Pancreas (tissue), 10 donors: ENCODE results near the gene OR8K5. TPM values are rescaled to one million over a fixed set of nuclear protein-coding genes. Genes with fewer than 3 reads are reported as not detected.
"Not testable (repeated sequence)": the region's sequence is repeated elsewhere in the genome, so short reads cannot be mapped to it uniquely, and the experiment has no call there.

Experiments
- ATAC-seq, 4 donors: fragments of 200-7000 bp; cut with Tn5 transposase; one replicate each; pipeline versions ENCODE4 v1.8.0 to v1.9.1; 2020; ENCODE audit warnings: mild to moderate bottlenecking in 4 of 4, moderate library complexity in 4 of 4
- DNase-seq, 6 donors: peaks; one replicate each; pipeline ENCODE4 v3.0.0-alpha.2; 2020
- FAIRE-seq: peaks from 2 replicates; lab custom pipeline; 2012; peaks lifted over from hg19 to GRCh38; lab: Jason Lieb, UNC
- H3K27ac ChIP-seq, 4 donors: fragments of 200-600 bp; sonication (generic); 1 replicate in 3 of 4; 2 replicates in 1 of 4; pipeline versions ENCODE4 v1.5.0 to v1.8.0; 2020
- H3K27me3 ChIP-seq, 4 donors: fragments of 200-600 bp; one replicate each; pipeline ENCODE4 v1.8.0; 2021
- H3K36me3 ChIP-seq, 3 donors: fragments of 200-600 bp; sonication (generic) in 1 of 3; one replicate each; pipeline versions ENCODE4 v1.5.0 to v1.8.0; 2020 to 2021
- H3K4me1 ChIP-seq, 3 donors: fragments of 200-600 bp; one replicate each; pipeline ENCODE4 v1.8.0; 2021
- H3K4me3 ChIP-seq, 4 donors: fragments of 200-600 bp; sonication (generic) in 2 of 4; one replicate each; pipeline versions ENCODE4 v1.5.0 to v1.8.0; 2020 to 2021
- H3K9me3 ChIP-seq, 4 donors: fragments of 200-600 bp; one replicate each; pipeline ENCODE4 v1.8.0; 2021
- CTCF ChIP-seq, 4 donors: fragments of 200-600 bp; sonication (generic) in 3 of 4; IDR thresholded peaks; one replicate each; pipeline versions ENCODE4 v1.5.0 to v1.8.0; 2021; ENCODE audit warnings: antibody characterized with exemption in 4 of 4
- WGBS, 2 donors: extraction: QIAGEN DNeasy Blood & Tissue Kit; methylation state at CpG; one replicate each; pipeline ENCODE4 v1.1.7; 2013; 5-methylcytosine and 5-hydroxymethylcytosine counted together
- intact Hi-C, 3 donors: fragments of 100-400 bp; cut with DNase I; formaldehyde crosslinking; loops; one replicate each; pipeline versions ENCODE4 v1.11.1 to v1.14.2; 2022
- polyA plus RNA-seq, 2 donors: library from polyadenylated mRNA; stranded (reverse); fragments of 200-250 nt; gene quantifications; one replicate each; pipeline ENCODE4 v1.2.3, GENCODE V29; 2013
- total RNA-seq, 6 donors: library from RNA; stranded (reverse); fragmentation: NEBNext Ultra II Directional in 4 of 6; extraction: Animal tissue kit (Norgen Biotek cat#: 25700) in 4 of 6; gene quantifications; one replicate each; pipeline versions ENCODE4 v1.2.1 to v1.2.4, GENCODE V29; 2021 to 2023
- donor health status: healthy with polysubstance abuse.
- donor health status: DM: no; HTN: no; CAD: no; lungs with moderate emphysema.
- donor health status: DM: no; HTN: no; CAD: no.
- donor health status: control.
- donor health status: control.
- donor health status: Bipolar disorder and iron deficiency.
- donor health status: DM: yes; HTN: yes; CAD: no.
- donor health status: DM: no; HTN: no; CAD: no.
- donor health status: DM: no; HTN: no; CAD: no.
- donor health status: DM: yes; HTN: yes; CAD: no.

Gene OR8K5
- total and polyA plus RNA-seq, 8 donors = not detected

GRCh38 chr11:56151376-56151775, 8.7 kb downstream of the OR8K5 start:
- H3K4me3 ChIP-seq = no peak overlapping the region
- no peak for FAIRE-seq
- H3K27ac ChIP-seq = no peak overlapping the region
- H3K9me3 ChIP-seq = no peaks in the 10 kb centered on the region
- ATAC-seq = no peak
- 54 to 67% methylated on average over 1 of the region's 1 CpG for WGBS, 2 donors
- TF ChIP-seq CTCF (IDR thresholded peaks at IDR 0.05) = no peak
- no peak for DNase-seq
- no peaks in the 10 kb centered on the region for H3K4me1 ChIP-seq
- H3K36me3 ChIP-seq = no peaks in the 10 kb centered on the region
- H3K27me3 ChIP-seq = no peaks in the 10 kb centered on the region
- intact Hi-C loops = no loop called here

GRCh38 chr11:56143681-56144080, 16.4 kb downstream of the OR8K5 start:
- FAIRE-seq, intact Hi-C loops, H3K36me3 ChIP-seq, ATAC-seq, H3K27ac ChIP-seq, H3K4me3 ChIP-seq, H3K27me3 ChIP-seq, H3K9me3 ChIP-seq, H3K4me1 ChIP-seq: not testable (repeated sequence)
- peak in 1 of 6 donors; percentile 40 for DNase-seq
- WGBS, 2 donors = 89 to 90% methylated on average over 22 to 28 of the region's 30 CpGs

GRCh38 chr11:56140151-56140661, 19.9 kb downstream of the OR8K5 start, which contains the start of gene OR8J3:
TSS of gene OR8J3 (minus strand) at chr11:56140201. CDS start at chr11:56137718, 2,483 bp downstream.
- no peaks in the 10 kb centered on the region for H3K27me3 ChIP-seq
- H3K4me1 ChIP-seq = no peaks in the 10 kb centered on the region
- DNase-seq = no peak
- H3K27ac ChIP-seq = no peak within 1 kb of the TSS
- intact Hi-C loops = no loop called here
- H3K36me3 ChIP-seq = no peaks in the 10 kb centered on the region
- H3K4me3 ChIP-seq = no peak within 1 kb of the TSS
- TF ChIP-seq CTCF (IDR thresholded peaks at IDR 0.05) = no peak
- no peak for FAIRE-seq
- H3K9me3 ChIP-seq = no peaks in the 10 kb centered on the region
- no peak for ATAC-seq

GRCh38 chr11:56122073-56122472, 38.0 kb downstream of the OR8K5 start, which contains the start of gene OR8H3:
TSS of gene OR8H3 (plus strand) at chr11:56122373. CDS start at chr11:56122373, 0 bp downstream.
- intact Hi-C loops = no loop called here
- Histone ChIP-seq H3K4me1 (no peaks in the 10 kb centered on the region), H3K4me3 (no peak within 1 kb of the TSS), H3K36me3 (no peaks in the 10 kb centered on the region), H3K27ac (no peak within 1 kb of the TSS), H3K27me3 (no peaks in the 10 kb centered on the region), H3K9me3 (no peaks in the 10 kb centered on the region)
- TF ChIP-seq CTCF (IDR thresholded peaks at IDR 0.05) = no peak
- FAIRE-seq = no peak
- no peak for ATAC-seq
- no peak for DNase-seq
- 59 to 78% methylated on average over 6 of the region's 6 CpGs for WGBS, 2 donors

Other genes starting within 250 kb of the OR8K5 start
- gene OR5W2, start 245.7 kb downstream of the OR8K5 start, total RNA-seq = not detected
- not detected for gene OR5W2, start 245.7 kb downstream of the OR8K5 start, polyA plus RNA-seq
- gene OR5I1, start 223.9 kb downstream of the OR8K5 start, total RNA-seq = not detected
- not detected for gene OR5I1, start 223.9 kb downstream of the OR8K5 start, polyA plus RNA-seq
- gene OR10AG1, start 190.4 kb downstream of the OR8K5 start, total RNA-seq = not detected
- not detected for gene OR10AG1, start 190.4 kb downstream of the OR8K5 start, polyA plus RNA-seq
- not detected for gene OR5F1, start 165.7 kb downstream of the OR8K5 start, total RNA-seq
- not detected for gene OR5F1, start 165.7 kb downstream of the OR8K5 start, polyA plus RNA-seq
- not detected for gene OR5AS1, start 132.7 kb downstream of the OR8K5 start, total RNA-seq
- gene OR5AS1, start 132.7 kb downstream of the OR8K5 start, polyA plus RNA-seq = not detected
- not detected for gene OR8I2, start 67.0 kb downstream of the OR8K5 start, total RNA-seq
- not detected for gene OR8I2, start 67.0 kb downstream of the OR8K5 start, polyA plus RNA-seq
- not detected for gene OR8H2, start 56.6 kb downstream of the OR8K5 start, total RNA-seq
- not detected for gene OR8H2, start 56.6 kb downstream of the OR8K5 start, polyA plus RNA-seq
- gene OR8H3, start 37.9 kb downstream of the OR8K5 start, total RNA-seq = not detected
- gene OR8H3, start 37.9 kb downstream of the OR8K5 start, polyA plus RNA-seq = not detected
- not detected for gene OR8J3, start 20.1 kb downstream of the OR8K5 start, total RNA-seq
- gene OR8J3, start 20.1 kb downstream of the OR8K5 start, polyA plus RNA-seq = not detected
- not detected for gene OR5J2, start 16.3 kb upstream of the OR8K5 start, total RNA-seq
- gene OR5J2, start 16.3 kb upstream of the OR8K5 start, polyA plus RNA-seq = not detected
- gene OR5T2, start 73.9 kb upstream of the OR8K5 start, total RNA-seq = not detected
- gene OR5T2, start 73.9 kb upstream of the OR8K5 start, polyA plus RNA-seq = not detected
- gene OR5T3, start 91.9 kb upstream of the OR8K5 start, total RNA-seq = not detected
- not detected for gene OR5T3, start 91.9 kb upstream of the OR8K5 start, polyA plus RNA-seq
- gene OR5T1, start 113.8 kb upstream of the OR8K5 start, total RNA-seq = not detected
- gene OR5T1, start 113.8 kb upstream of the OR8K5 start, polyA plus RNA-seq = not detected
- gene OR8H1, start 131.9 kb upstream of the OR8K5 start, total RNA-seq = not detected
- gene OR8H1, start 131.9 kb upstream of the OR8K5 start, polyA plus RNA-seq = not detected
- gene OR8K3, start 154.8 kb upstream of the OR8K5 start, total RNA-seq = not detected
- gene OR8K3, start 154.8 kb upstream of the OR8K5 start, polyA plus RNA-seq = not detected
- not detected for gene OR8K1, start 185.7 kb upstream of the OR8K5 start, total RNA-seq
- gene OR8K1, start 185.7 kb upstream of the OR8K5 start, polyA plus RNA-seq = not detected
- gene OR8J1, start 194.0 kb upstream of the OR8K5 start, total RNA-seq = not detected
- not detected for gene OR8J1, start 194.0 kb upstream of the OR8K5 start, polyA plus RNA-seq
- not detected for gene OR8U1, start 215.3 kb upstream of the OR8K5 start, total RNA-seq
- under 1 TPM in 1 of 2 donors, not detected in 1; 0.09 TPM for gene OR8U1, start 215.3 kb upstream of the OR8K5 start, polyA plus RNA-seq